Mammary microvascular endothelial cell (primary cell): ENCODE data around the gene TMEM150C. TPM values are rescaled to one million over a fixed set of nuclear protein-coding genes. Genes with fewer than 3 reads are reported as not detected.

Experiments used
- total RNA-seq: library from RNA; depleted of rRNA; stranded (reverse); fragments of >200 nt; gene quantifications from 2 replicates; pipeline ENCODE4 v1.2.3, GENCODE V29; 2015

Gene TMEM150C
- 4.7 and 8.2 TPM in 2 replicates for total RNA-seq

DNA sequence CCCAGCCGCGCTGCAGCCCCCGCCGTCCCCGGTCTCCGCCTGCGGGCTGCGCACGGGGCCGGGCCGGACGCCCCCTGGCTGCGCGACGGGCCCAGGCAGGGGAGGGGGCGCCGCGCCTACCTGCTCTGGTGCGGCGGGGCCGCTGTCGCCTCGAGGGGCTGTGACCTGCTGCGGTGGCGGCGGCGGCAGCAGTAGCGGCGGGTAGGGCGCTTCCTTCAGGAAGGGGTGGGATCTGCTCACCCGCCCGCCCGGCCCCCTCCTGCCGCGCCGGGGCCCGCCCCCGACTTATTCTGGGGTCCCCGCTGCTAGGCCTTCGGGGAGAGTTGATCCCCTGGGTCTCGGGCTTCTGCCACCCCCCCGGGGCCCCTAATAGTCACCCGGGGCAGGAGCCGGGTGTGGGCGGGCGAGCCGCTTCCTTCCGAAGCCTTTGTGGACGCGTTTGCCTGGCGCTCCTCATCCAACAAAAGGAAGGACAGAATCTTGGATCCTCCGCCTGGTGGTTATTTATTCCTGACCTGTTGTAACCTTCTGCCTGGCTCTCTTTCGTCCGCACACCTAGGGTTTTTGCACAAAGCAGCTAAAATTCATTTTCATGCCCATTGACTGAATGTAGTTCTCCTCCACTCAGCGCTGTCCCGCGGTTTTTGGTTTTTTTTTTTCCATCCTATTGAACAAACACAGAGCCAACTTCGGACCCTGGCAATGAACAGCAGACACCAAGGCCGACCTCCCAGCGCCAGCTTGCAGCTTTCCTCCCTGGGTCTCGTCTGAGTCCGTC, at the start of gene TMEM150C:
TSS of gene TMEM150C (minus strand) at position 203 of the 778 bp plus-strand sequence. CDS start 57,331 bp downstream, outside the sequence.

Other genes starting within 250 kb of the TMEM150C start
- gene HNRNPD, start 188.0 kb downstream of the TMEM150C start, total RNA-seq: 56.0 and 59.8 TPM in 2 replicates
- 143 and 167 TPM in 2 replicates for gene HNRNPDL, start 131.5 kb downstream of the TMEM150C start, total RNA-seq
- 39.1 and 48.7 TPM in 2 replicates for gene ENOPH1, start 131.4 kb downstream of the TMEM150C start, total RNA-seq
- gene SCD5, start 236.8 kb upstream of the TMEM150C start, total RNA-seq: 33.6 and 34.4 TPM in 2 replicates